Liver (tissue), 3 donors: ENCODE data around the gene ZNF212.

ENCODE experiments used
- FOXA1 ChIP-seq: IDR thresholded peaks from 2 replicates; pipeline ENCODE4 v1.6.1; 2016; ENCODE audit warnings: antibody characterized with exemption
- GABPA ChIP-seq, 2 donors: IDR thresholded peaks in 1 of 2; conservative IDR thresholded peaks in 1 of 2; 2 replicates each; pipeline ENCODE4 v1.6.1; 2016; ENCODE audit warnings: antibody characterized with exemption in 2 of 2, mild to moderate bottlenecking in 1 of 2, moderate library complexity in 1 of 2
- HNF4A ChIP-seq, 2 donors: conservative IDR thresholded peaks; 2 replicates each; pipeline ENCODE4 v1.6.1; 2016; ENCODE audit warnings: antibody characterized with exemption in 2 of 2, mild to moderate bottlenecking in 2 of 2
- HNF4G ChIP-seq: IDR thresholded peaks from 2 replicates; pipeline ENCODE4 v1.6.1; 2016; ENCODE audit warnings: antibody characterized with exemption
- JUND ChIP-seq, 2 donors: IDR thresholded peaks; 2 replicates each; pipeline ENCODE4 v1.6.1; 2016; ENCODE audit warnings: antibody characterized with exemption in 2 of 2
- RAD21 ChIP-seq, 2 donors: IDR thresholded peaks; 2 replicates each; pipeline ENCODE4 v1.6.1; 2016; ENCODE audit warnings: antibody characterized with exemption in 2 of 2, mild to moderate bottlenecking in 2 of 2
- SP1 ChIP-seq: IDR thresholded peaks from 2 replicates; pipeline ENCODE4 v1.6.1; 2018; ENCODE audit warnings: antibody characterized with exemption, mild to moderate bottlenecking
- TAF1 ChIP-seq: conservative IDR thresholded peaks from 2 replicates; pipeline ENCODE4 v1.6.1; 2016; ENCODE audit warnings: antibody characterized with exemption, mild to moderate bottlenecking
- TF ChIP-seq, protein P1 (sequence below): IDR thresholded peaks from 2 replicates; pipeline ENCODE4 v1.6.1; 2016; ENCODE audit warnings: antibody characterized with exemption, mild to moderate bottlenecking
- TF ChIP-seq, protein P2 (sequence below): IDR thresholded peaks from 2 replicates; pipeline ENCODE4 v1.6.1; 2016; ENCODE audit warnings: antibody characterized with exemption
- TF ChIP-seq, protein P3 (sequence below): fragments of 150-350 bp; IDR thresholded peaks from 2 replicates; pipeline ENCODE4 v1.5.1; 2017; ENCODE audit warnings: improper control_type of control experiment, low read depth, low read length; ENCODE audit not compliant: missing input control
- TF ChIP-seq, protein P4 (sequence below): IDR thresholded peaks from 2 replicates; pipeline ENCODE4 v1.6.1; 2016; ENCODE audit warnings: antibody characterized with exemption
- TF ChIP-seq, protein P5 (sequence below): IDR thresholded peaks from 2 replicates; pipeline ENCODE4 v1.6.1; 2016; ENCODE audit warnings: antibody characterized with exemption
- donor health status: healthy.
- donor health status: healthy.

DNA sequence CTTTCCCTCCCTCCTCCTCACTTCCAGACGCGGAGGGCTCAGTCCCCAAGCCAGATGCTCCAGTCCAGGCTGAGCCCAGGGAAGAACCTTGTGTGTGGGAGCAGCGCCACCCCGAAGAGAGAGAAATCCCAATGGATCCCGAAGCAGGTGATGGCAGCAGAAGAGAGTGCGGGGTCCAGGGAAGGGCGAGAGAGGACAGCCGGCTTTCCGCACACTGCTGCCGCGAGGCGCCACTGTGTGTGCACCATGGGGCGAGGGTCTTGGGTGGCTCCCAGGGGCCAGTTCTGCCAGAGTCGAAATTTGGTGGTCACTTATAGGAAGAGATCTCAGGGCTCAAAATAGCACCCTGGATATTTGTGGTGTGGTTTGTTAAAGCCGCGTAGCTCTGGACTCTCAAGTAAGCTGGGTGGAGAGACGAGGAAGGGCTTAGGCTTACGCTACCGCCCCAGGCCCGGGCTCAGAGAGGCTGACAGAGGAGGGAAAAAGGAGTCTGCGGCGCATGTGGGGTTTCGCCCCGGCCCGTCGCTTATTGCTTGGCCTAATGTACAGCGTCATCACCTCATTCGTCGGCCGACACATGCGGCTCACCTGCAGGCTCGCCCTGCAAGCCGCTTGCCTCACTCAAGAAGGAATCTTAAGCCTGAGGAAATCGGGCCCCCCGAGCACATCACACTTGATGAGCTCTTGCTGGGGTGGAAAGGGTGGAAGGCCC, 32.0 kb upstream of the ZNF212 start:
- TF ChIP-seq, protein P1, sequence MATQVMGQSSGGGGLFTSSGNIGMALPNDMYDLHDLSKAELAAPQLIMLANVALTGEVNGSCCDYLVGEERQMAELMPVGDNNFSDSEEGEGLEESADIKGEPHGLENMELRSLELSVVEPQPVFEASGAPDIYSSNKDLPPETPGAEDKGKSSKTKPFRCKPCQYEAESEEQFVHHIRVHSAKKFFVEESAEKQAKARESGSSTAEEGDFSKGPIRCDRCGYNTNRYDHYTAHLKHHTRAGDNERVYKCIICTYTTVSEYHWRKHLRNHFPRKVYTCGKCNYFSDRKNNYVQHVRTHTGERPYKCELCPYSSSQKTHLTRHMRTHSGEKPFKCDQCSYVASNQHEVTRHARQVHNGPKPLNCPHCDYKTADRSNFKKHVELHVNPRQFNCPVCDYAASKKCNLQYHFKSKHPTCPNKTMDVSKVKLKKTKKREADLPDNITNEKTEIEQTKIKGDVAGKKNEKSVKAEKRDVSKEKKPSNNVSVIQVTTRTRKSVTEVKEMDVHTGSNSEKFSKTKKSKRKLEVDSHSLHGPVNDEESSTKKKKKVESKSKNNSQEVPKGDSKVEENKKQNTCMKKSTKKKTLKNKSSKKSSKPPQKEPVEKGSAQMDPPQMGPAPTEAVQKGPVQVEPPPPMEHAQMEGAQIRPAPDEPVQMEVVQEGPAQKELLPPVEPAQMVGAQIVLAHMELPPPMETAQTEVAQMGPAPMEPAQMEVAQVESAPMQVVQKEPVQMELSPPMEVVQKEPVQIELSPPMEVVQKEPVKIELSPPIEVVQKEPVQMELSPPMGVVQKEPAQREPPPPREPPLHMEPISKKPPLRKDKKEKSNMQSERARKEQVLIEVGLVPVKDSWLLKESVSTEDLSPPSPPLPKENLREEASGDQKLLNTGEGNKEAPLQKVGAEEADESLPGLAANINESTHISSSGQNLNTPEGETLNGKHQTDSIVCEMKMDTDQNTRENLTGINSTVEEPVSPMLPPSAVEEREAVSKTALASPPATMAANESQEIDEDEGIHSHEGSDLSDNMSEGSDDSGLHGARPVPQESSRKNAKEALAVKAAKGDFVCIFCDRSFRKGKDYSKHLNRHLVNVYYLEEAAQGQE = no peak
- TF ChIP-seq JUND (IDR thresholded peaks at IDR 0.05) = no peak
- TF ChIP-seq, protein P2, sequence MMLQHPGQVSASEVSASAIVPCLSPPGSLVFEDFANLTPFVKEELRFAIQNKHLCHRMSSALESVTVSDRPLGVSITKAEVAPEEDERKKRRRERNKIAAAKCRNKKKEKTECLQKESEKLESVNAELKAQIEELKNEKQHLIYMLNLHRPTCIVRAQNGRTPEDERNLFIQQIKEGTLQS = no peak
- TF ChIP-seq, protein P3, sequence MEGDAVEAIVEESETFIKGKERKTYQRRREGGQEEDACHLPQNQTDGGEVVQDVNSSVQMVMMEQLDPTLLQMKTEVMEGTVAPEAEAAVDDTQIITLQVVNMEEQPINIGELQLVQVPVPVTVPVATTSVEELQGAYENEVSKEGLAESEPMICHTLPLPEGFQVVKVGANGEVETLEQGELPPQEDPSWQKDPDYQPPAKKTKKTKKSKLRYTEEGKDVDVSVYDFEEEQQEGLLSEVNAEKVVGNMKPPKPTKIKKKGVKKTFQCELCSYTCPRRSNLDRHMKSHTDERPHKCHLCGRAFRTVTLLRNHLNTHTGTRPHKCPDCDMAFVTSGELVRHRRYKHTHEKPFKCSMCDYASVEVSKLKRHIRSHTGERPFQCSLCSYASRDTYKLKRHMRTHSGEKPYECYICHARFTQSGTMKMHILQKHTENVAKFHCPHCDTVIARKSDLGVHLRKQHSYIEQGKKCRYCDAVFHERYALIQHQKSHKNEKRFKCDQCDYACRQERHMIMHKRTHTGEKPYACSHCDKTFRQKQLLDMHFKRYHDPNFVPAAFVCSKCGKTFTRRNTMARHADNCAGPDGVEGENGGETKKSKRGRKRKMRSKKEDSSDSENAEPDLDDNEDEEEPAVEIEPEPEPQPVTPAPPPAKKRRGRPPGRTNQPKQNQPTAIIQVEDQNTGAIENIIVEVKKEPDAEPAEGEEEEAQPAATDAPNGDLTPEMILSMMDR = no peak
- TF ChIP-seq, protein P4, sequence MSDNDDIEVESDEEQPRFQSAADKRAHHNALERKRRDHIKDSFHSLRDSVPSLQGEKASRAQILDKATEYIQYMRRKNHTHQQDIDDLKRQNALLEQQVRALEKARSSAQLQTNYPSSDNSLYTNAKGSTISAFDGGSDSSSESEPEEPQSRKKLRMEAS = no peak
- TF ChIP-seq TAF1 = no peak
- no peak for TF ChIP-seq SP1
- no peak for TF ChIP-seq FOXA1
- no peak for TF ChIP-seq HNF4G
- no peak for TF ChIP-seq HNF4A (conservative IDR thresholded peaks at IDR 0.05)
- TF ChIP-seq RAD21 (IDR thresholded peaks at IDR 0.05) = no peak
- TF ChIP-seq, protein P5, sequence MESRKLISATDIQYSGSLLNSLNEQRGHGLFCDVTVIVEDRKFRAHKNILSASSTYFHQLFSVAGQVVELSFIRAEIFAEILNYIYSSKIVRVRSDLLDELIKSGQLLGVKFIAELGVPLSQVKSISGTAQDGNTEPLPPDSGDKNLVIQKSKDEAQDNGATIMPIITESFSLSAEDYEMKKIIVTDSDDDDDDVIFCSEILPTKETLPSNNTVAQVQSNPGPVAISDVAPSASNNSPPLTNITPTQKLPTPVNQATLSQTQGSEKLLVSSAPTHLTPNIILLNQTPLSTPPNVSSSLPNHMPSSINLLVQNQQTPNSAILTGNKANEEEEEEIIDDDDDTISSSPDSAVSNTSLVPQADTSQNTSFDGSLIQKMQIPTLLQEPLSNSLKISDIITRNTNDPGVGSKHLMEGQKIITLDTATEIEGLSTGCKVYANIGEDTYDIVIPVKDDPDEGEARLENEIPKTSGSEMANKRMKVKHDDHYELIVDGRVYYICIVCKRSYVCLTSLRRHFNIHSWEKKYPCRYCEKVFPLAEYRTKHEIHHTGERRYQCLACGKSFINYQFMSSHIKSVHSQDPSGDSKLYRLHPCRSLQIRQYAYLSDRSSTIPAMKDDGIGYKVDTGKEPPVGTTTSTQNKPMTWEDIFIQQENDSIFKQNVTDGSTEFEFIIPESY = no peak
- no peak for TF ChIP-seq GABPA (IDR thresholded peaks at IDR 0.05 in 1 of 2, conservative IDR thresholded peaks at IDR 0.05 in 1 of 2)
